ENCODE results near the gene STAC2. TPM values are rescaled to one million over a fixed set of nuclear protein-coding genes. Genes with fewer than 3 reads are reported as not detected.

STAC2 gene
- total and polyA plus RNA-seq, 2 donors (not counting 1 experiment from before 2014, with no cell fraction given): not detected

- WGBS (ENCODE audit: insufficient coverage): 26% methylated on average over 6 of the region's 10 CpGs
- Histone ChIP-seq H3K4me2 (replicated peaks; ENCODE audit: low read depth, low read length, poor library complexity, severe bottlenecking) (no peak overlapping the region), H4K20me1 (ENCODE audit: control insufficient read depth, insufficient read depth, low read length, poor library complexity, severe bottlenecking) (no peaks in the 10 kb centered on the region), H3K4me3 (ENCODE audit: control extremely low read depth in 1 of 5, extremely low read depth in 1 of 5, insufficient read depth in 1 of 5, low read depth in 2 of 5, low read length in 4 of 5) (no peak overlapping the region), H3K27ac (ENCODE audit: low read length in 2 of 2) (no peak overlapping the region), H3K9ac (ENCODE audit: low read length) (no peak overlapping the region), H3K27me3 (replicated peaks in 1 of 4; ENCODE audit: control extremely low read depth in 1 of 4, control insufficient read depth in 3 of 4, insufficient read depth in 4 of 4, low read length in 3 of 4) (peaks cover 0 to 37% (median 12%) of the 10 kb centered on the region in 4 experiments), H3K9me3 (ENCODE audit: control extremely low read depth in 1 of 3, control insufficient read depth in 2 of 3, insufficient read depth in 1 of 3, low read length in 2 of 3) (peaks cover 0 to under 1% (median 0%) of the 10 kb centered on the region in 3 donors), H3K79me2 (ENCODE audit: control insufficient read depth, insufficient read depth, low read length) (no peaks in the 10 kb centered on the region), H2AFZ (ENCODE audit: insufficient read depth, low read depth, low read length, poor library complexity, severe bottlenecking) (no peak overlapping the region), H3K4me1 (ENCODE audit: control insufficient read depth in 2 of 2, insufficient read depth in 2 of 2, low read length in 2 of 2) (peaks cover 0 to 7% of the 10 kb centered on the region in 2 donors), H3K36me3 (replicated peaks in 1 of 2; ENCODE audit: control extremely low read depth in 1 of 2, control insufficient read depth in 1 of 2, extremely low read depth in 1 of 2, insufficient read depth in 2 of 2, low read length in 1 of 2) (no peaks in the 10 kb centered on the region)
- ATAC-seq (ENCODE audit: low read depth) (no peak), DNase-seq (no peak)
- H3K4me3 Mint-ChIP-seq: no peak overlapping the region
- H3K4me1 Mint-ChIP-seq: peaks cover 8% of the 10 kb centered on the region
- no peak overlapping the region for H3K27ac Mint-ChIP-seq
- CTCF ChIA-PET: interaction anchor here (0.6 to 5.6 kb wide), 12 partner anchors 9 to 293 kb away, joined by 3 to 97 read pairs (median 8); partner anchors contain the start of genes ARL5C, PLXDC1 and RPL19
- peaks cover 27% of the 10 kb centered on the region for H3K27me3 Mint-ChIP-seq
- POLR2A ChIA-PET: interaction anchor here (0.5 to 0.6 kb wide), 2 partner anchors 498 to 1814 kb away, joined by 4 read pairs; no protein-coding TSS in a partner anchor
- TF ChIP-seq CTCF (IDR thresholded peaks at IDR 0.05) (no peak), EZH2 (IDR thresholded peaks at IDR 0.05; ENCODE audit: borderline replicate concordance, insufficient read depth, low read depth, low read length, poor library complexity, severe bottlenecking) (no peak)
- intact Hi-C loops (cut with micrococcal nuclease): no loop called here
- no peaks in the 10 kb centered on the region for H3K9me3 Mint-ChIP-seq (ENCODE audit: insufficient read depth)
These were observed 52.0 kb downstream of the STAC2 start for GRCh38 chr17:39173526-39174274.

GRCh38 chr17:39173080-39173479 is 52.7 kb downstream of the STAC2 start:
- TF ChIP-seq EZH2 (IDR thresholded peaks at IDR 0.05; ENCODE audit: borderline replicate concordance, insufficient read depth, low read depth, low read length, poor library complexity, severe bottlenecking) (no peak), CTCF (IDR thresholded peaks at IDR 0.05) (no peak)
- Histone ChIP-seq H4K20me1 (ENCODE audit: control insufficient read depth, insufficient read depth, low read length, poor library complexity, severe bottlenecking) (no peaks in the 10 kb centered on the region), H3K4me1 (ENCODE audit: control insufficient read depth in 2 of 2, insufficient read depth in 2 of 2, low read length in 2 of 2) (peaks cover under 1 to 7% of the 10 kb centered on the region in 2 donors), H3K27me3 (replicated peaks in 1 of 4; ENCODE audit: control extremely low read depth in 1 of 4, control insufficient read depth in 3 of 4, insufficient read depth in 4 of 4, low read length in 3 of 4) (peaks cover 0 to 37% (median 12%) of the 10 kb centered on the region in 4 experiments), H3K4me2 (replicated peaks; ENCODE audit: low read depth, low read length, poor library complexity, severe bottlenecking) (no peak overlapping the region), H3K9ac (ENCODE audit: low read length) (no peak overlapping the region), H3K36me3 (replicated peaks in 1 of 2; ENCODE audit: control extremely low read depth in 1 of 2, control insufficient read depth in 1 of 2, extremely low read depth in 1 of 2, insufficient read depth in 2 of 2, low read length in 1 of 2) (no peaks in the 10 kb centered on the region), H3K9me3 (ENCODE audit: control extremely low read depth in 1 of 3, control insufficient read depth in 2 of 3, insufficient read depth in 1 of 3, low read length in 2 of 3) (peaks cover 0 to 2% (median 0%) of the 10 kb centered on the region in 3 donors), H2AFZ (ENCODE audit: insufficient read depth, low read depth, low read length, poor library complexity, severe bottlenecking) (no peak overlapping the region), H3K4me3 (ENCODE audit: control extremely low read depth in 1 of 5, extremely low read depth in 1 of 5, insufficient read depth in 1 of 5, low read depth in 2 of 5, low read length in 4 of 5) (no peak overlapping the region), H3K27ac (ENCODE audit: low read length in 2 of 2) (no peak overlapping the region), H3K79me2 (ENCODE audit: control insufficient read depth, insufficient read depth, low read length) (no peaks in the 10 kb centered on the region)
- no peak for ATAC-seq (ENCODE audit: low read depth)
- intact Hi-C loops (cut with micrococcal nuclease): no loop called here
- no peak for DNase-seq
- no peak overlapping the region for H3K4me3 Mint-ChIP-seq
- H3K27me3 Mint-ChIP-seq: peaks cover 27% of the 10 kb centered on the region
- WGBS (ENCODE audit: insufficient coverage): 0% methylated on average over 1 of the region's 5 CpGs
- H3K27ac Mint-ChIP-seq: no peak overlapping the region
- ChIA-PET CTCF (interaction anchor here (0.8 to 5.6 kb wide), 5 partner anchors 8 to 190 kb away, joined by 3 to 97 read pairs (median 33); partner anchors contain the start of genes ARL5C, PLXDC1 and RPL19), POLR2A (interaction anchor here (0.5 to 0.6 kb wide), 2 partner anchors 497 to 1814 kb away, joined by 4 read pairs; no protein-coding TSS in a partner anchor)
- peaks cover 8% of the 10 kb centered on the region for H3K4me1 Mint-ChIP-seq
- no peaks in the 10 kb centered on the region for H3K9me3 Mint-ChIP-seq (ENCODE audit: insufficient read depth)
